NB4 (cell line): ENCODE data around the gene KRTAP2-1.

Experiments
- POLR2A ChIP-seq: IDR thresholded peaks from 2 replicates; pipeline ENCODE4 v1.6.1; 2011; ENCODE audit warnings: mild to moderate bottlenecking; ENCODE audit not compliant: insufficient read length; ENCODE audit errors: extremely low read depth
- TF ChIP-seq, protein P1 (sequence below): IDR thresholded peaks from one replicate; pipeline ENCODE4 v1.5.1; 2012; ENCODE audit warnings: low read depth, low read length
- TF ChIP-seq, protein P2 (sequence below): IDR thresholded peaks from 2 replicates; pipeline ENCODE4 v1.6.1; 2011; ENCODE audit warnings: low read depth, low read length

DNA sequence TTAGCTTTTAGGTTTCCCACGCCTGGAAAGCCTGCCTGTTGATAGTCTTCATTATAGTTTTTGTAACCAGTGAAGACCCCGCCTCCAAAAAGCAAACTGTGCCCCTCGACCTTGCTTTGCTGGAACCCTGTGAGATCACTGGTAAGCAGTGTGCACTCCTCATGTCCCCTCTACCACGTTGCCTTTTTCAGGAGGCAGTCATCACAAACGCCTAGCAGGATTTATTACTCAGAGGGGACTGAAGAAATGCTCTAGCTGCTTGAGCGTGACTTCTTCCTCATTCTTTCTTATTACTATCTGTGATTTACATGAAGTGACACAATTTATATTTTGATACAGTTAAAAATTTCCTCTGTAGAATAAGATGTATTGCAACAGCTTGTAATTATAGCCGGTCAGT is 31.7 kb downstream of the KRTAP2-1 start:
- TF ChIP-seq, protein P1, sequence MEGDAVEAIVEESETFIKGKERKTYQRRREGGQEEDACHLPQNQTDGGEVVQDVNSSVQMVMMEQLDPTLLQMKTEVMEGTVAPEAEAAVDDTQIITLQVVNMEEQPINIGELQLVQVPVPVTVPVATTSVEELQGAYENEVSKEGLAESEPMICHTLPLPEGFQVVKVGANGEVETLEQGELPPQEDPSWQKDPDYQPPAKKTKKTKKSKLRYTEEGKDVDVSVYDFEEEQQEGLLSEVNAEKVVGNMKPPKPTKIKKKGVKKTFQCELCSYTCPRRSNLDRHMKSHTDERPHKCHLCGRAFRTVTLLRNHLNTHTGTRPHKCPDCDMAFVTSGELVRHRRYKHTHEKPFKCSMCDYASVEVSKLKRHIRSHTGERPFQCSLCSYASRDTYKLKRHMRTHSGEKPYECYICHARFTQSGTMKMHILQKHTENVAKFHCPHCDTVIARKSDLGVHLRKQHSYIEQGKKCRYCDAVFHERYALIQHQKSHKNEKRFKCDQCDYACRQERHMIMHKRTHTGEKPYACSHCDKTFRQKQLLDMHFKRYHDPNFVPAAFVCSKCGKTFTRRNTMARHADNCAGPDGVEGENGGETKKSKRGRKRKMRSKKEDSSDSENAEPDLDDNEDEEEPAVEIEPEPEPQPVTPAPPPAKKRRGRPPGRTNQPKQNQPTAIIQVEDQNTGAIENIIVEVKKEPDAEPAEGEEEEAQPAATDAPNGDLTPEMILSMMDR: no peak
- no peak for TF ChIP-seq POLR2A
- TF ChIP-seq, protein P2, sequence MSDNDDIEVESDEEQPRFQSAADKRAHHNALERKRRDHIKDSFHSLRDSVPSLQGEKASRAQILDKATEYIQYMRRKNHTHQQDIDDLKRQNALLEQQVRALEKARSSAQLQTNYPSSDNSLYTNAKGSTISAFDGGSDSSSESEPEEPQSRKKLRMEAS: no peak
